Keratinocyte (primary cell): ENCODE data around the gene PPM1M.

Experiments used
- EZH2 ChIP-seq: IDR thresholded peaks from one replicate; pipeline ENCODE4 v1.6.1; 2012; ENCODE audit warnings: inconsistent platforms, mild to moderate bottlenecking, low read length, moderate library complexity
- TF ChIP-seq, protein P1 (sequence below), 3 experiments: IDR thresholded peaks in 1 of 3; conservative IDR thresholded peaks in 1 of 3; optimal IDR thresholded peaks in 1 of 3; 2 replicates in 2 of 3; 3 replicates in 1 of 3; pipeline versions ENCODE3 to v1.5.1; 2011; ENCODE audit warnings: low read length in 3 of 3, mild to moderate bottlenecking in 3 of 3, moderate library complexity in 2 of 3, control low read depth in 1 of 3, inconsistent platforms in 1 of 3; ENCODE audit not compliant: insufficient read depth in 2 of 3; ENCODE audit errors: extremely low read depth in 1 of 3

DNA sequence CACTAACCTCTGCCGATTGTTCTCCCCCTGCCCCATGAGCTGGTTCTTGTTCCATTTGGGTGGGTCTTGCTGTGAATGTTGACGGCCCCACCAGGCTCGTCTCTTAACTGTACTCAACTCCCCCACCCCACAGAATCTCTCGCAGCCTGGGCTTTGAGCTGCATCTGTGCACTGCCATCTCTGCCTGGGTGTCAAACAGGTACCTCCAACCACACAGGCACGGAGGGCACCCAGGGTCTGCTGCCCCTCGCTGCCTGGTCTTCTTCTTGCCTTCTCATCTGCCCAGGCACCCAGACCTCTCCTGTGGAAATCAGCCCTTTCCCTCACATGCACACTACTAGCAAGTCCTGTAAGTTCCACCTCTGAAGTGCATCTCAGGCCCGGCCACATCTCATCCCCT is 30.2 kb upstream of the PPM1M start:
- TF ChIP-seq, protein P1, sequence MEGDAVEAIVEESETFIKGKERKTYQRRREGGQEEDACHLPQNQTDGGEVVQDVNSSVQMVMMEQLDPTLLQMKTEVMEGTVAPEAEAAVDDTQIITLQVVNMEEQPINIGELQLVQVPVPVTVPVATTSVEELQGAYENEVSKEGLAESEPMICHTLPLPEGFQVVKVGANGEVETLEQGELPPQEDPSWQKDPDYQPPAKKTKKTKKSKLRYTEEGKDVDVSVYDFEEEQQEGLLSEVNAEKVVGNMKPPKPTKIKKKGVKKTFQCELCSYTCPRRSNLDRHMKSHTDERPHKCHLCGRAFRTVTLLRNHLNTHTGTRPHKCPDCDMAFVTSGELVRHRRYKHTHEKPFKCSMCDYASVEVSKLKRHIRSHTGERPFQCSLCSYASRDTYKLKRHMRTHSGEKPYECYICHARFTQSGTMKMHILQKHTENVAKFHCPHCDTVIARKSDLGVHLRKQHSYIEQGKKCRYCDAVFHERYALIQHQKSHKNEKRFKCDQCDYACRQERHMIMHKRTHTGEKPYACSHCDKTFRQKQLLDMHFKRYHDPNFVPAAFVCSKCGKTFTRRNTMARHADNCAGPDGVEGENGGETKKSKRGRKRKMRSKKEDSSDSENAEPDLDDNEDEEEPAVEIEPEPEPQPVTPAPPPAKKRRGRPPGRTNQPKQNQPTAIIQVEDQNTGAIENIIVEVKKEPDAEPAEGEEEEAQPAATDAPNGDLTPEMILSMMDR (optimal IDR thresholded peaks at IDR 0.05 in 1 of 3, IDR thresholded peaks at IDR 0.05 in 1 of 3, conservative IDR thresholded peaks at IDR 0.05 in 1 of 3; ENCODE audit: extremely low read depth in 1 of 3, insufficient read depth in 2 of 3, low read length in 3 of 3) = no peak
- no peak for TF ChIP-seq EZH2
